ENCODE measurements around the gene SUFU. TPM values are rescaled to one million over a fixed set of nuclear protein-coding genes. Genes with fewer than 3 reads are reported as not detected.

SUFU gene
- total and polyA plus RNA-seq, 2 of the 4 experiments (the other 2 are of a cell fraction): 2.2 to 11.0 TPM

GRCh38 chr10:102675011-102675665 lies 171.4 kb downstream of the SUFU start:
- Histone ChIP-seq H3K9ac (ENCODE audit: low read depth, low read length) (peak overlapping the region; percentile 85), H3K23ac (ENCODE audit: low read depth, low read length) (peak overlapping the region; percentile 93), H4K20me1 (ENCODE audit: insufficient read depth, low read length) (no peaks in the 10 kb centered on the region), H3K4me1 (ENCODE audit: control insufficient read depth, insufficient read depth, low read length) (peaks cover 49% of the 10 kb centered on the region), H3K18ac (ENCODE audit: low read depth, low read length) (peak overlapping the region; percentile 83), H2BK120ac (ENCODE audit: low read depth, low read length) (peak overlapping the region; percentile 97), H3K4me3 (ENCODE audit: insufficient read depth, low read depth, low read length) (no peak overlapping the region), H3K14ac (replicated peaks; ENCODE audit: low read depth, low read length) (peak overlapping the region; percentile 93), H3K36me3 (ENCODE audit: control insufficient read depth, insufficient read depth, low read length) (no peaks in the 10 kb centered on the region), H2AK5ac (ENCODE audit: low read depth, low read length) (peak overlapping the region; percentile 72), H2BK5ac (ENCODE audit: low read depth, low read length, poor library complexity, severe bottlenecking) (peak overlapping the region; percentile 97), H2BK20ac (ENCODE audit: low read depth, low read length) (peak overlapping the region; percentile 93), H3K27ac (ENCODE audit: insufficient read depth, low read length) (peak overlapping the region; percentile 89), H3K9me3 (ENCODE audit: control insufficient read depth, insufficient read depth, low read length) (no peaks in the 10 kb centered on the region), H2BK15ac (ENCODE audit: low read depth, low read length) (peak overlapping the region; percentile 87; the same call in 2 of the 3 replicates), H2AK9ac (replicated peaks; ENCODE audit: low read depth, low read length, poor library complexity) (peak overlapping the region; percentile 75), H4K5ac (ENCODE audit: low read depth, low read length) (peak overlapping the region; percentile 76), H3K4ac (ENCODE audit: low read depth, low read length) (peak overlapping the region; percentile 96), H4K8ac (ENCODE audit: low read depth in 2 of 2, low read length in 2 of 2) (peak overlapping the region; percentile 78 to 93), H4K91ac (ENCODE audit: insufficient read depth, low read depth, low read length) (peak overlapping the region; percentile 97), H3K27me3 (ENCODE audit: control insufficient read depth, insufficient read depth, low read length) (no peaks in the 10 kb centered on the region), H3K9me1 (ENCODE audit: insufficient read depth, low read length) (peaks cover 22% of the 10 kb centered on the region), H3K56ac (ENCODE audit: extremely low read depth, insufficient read depth, low read length) (peak overlapping the region; percentile 95), H3K4me2 (ENCODE audit: low read depth, low read length) (peak overlapping the region; percentile 72), H2AFZ (replicated peaks; ENCODE audit: low read length, poor library complexity) (peak overlapping the region; percentile 73), H3K79me1 (ENCODE audit: low read depth in 1 of 2, low read length in 2 of 2) (peaks cover 9 to 53% of the 10 kb centered on the region in 2 experiments; a peak in 3 of 4 replicates)
- CTCF ChIA-PET: interaction anchor here (0.6 to 1.2 kb wide), 4 partner anchors 9 to 495 kb away, joined by 3 to 5 read pairs (median 4); no protein-coding TSS in a partner anchor
- POLR2A ChIA-PET (ENCODE audit: unreplicated experiment): no interaction called here
- WGBS, 2 experiments (ENCODE audit: extremely low coverage in 2 of 2, insufficient read length in 1 of 2): 16% methylated on average over 4 of the region's 8 CpGs; no CpG with 5 or more reads in 1 of the 2 experiments
- ATAC-seq (ENCODE audit: low read depth) (no peak), DNase-seq (no peak)
- BruUV-seq (replicated peaks): no TSS peak
- in situ Hi-C loops (cut with MboI; ENCODE audit: low sequenced_read_pairs): no loop called here
- intact Hi-C loops (cut with micrococcal nuclease): no loop called here
- dilution Hi-C loops (cut with HindIII; ENCODE audit: low sequenced_read_pairs, unreplicated experiment): no loop called here
- TF ChIP-seq SMC3 (IDR thresholded peaks at IDR 0.05; ENCODE audit: low read depth, low read length) (no peak), RCOR1 (IDR thresholded peaks at IDR 0.05; ENCODE audit: insufficient replicate concordance, low read length) (no peak), BHLHE40 (IDR thresholded peaks at IDR 0.05; ENCODE audit: low read depth, low read length) (no peak), RAD21 (IDR thresholded peaks at IDR 0.05; ENCODE audit: low read length) (no peak; the same call in 1 of the 2 replicates), POLR2A (IDR thresholded peaks at IDR 0.05; ENCODE audit: low read depth, low read length) (no peak), CEBPB (IDR thresholded peaks at IDR 0.05; ENCODE audit: low read depth, low read length) (no peak), MXI1 (IDR thresholded peaks at IDR 0.05; ENCODE audit: borderline replicate concordance, low read depth, low read length) (no peak), MAFK (IDR thresholded peaks at IDR 0.05; ENCODE audit: low read depth, low read length) (no peak), NFE2L2 (IDR thresholded peaks at IDR 0.05; ENCODE audit: low read depth, low read length) (no peak), FOS (IDR thresholded peaks at IDR 0.05; ENCODE audit: low read depth, low read length) (no peak), ELK1 (IDR thresholded peaks at IDR 0.05; ENCODE audit: borderline replicate concordance, low read depth, low read length) (no peak), RFX5 (IDR thresholded peaks at IDR 0.05; ENCODE audit: low read depth, low read length) (no peak), CTCF (conservative IDR thresholded peaks at IDR 0.05; ENCODE audit: low read depth, low read length) (no peak), MAZ (IDR thresholded peaks at IDR 0.05; ENCODE audit: borderline replicate concordance, low read depth, low read length) (no peak)
- TF ChIP-seq, protein P1, sequence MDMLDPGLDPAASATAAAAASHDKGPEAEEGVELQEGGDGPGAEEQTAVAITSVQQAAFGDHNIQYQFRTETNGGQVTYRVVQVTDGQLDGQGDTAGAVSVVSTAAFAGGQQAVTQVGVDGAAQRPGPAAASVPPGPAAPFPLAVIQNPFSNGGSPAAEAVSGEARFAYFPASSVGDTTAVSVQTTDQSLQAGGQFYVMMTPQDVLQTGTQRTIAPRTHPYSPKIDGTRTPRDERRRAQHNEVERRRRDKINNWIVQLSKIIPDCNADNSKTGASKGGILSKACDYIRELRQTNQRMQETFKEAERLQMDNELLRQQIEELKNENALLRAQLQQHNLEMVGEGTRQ (IDR thresholded peaks at IDR 0.05; ENCODE audit: low read depth, low read length): no peak

All from IMR-90 (cell line).